ENCODE results near the gene ID2.

Gene ID2

GRCh38 chr2:8682719-8683667 is 1.1 kb downstream of the ID2 start:
- Histone ChIP-seq H3K79me1 (ENCODE audit: low read depth, low read length) (peaks cover 2% of the 10 kb centered on the region), H3K14ac (ENCODE audit: low read length) (no peak overlapping the region), H2AFZ (ENCODE audit: low read length) (no peak overlapping the region), H3K4me2 (ENCODE audit: insufficient read depth, low read length, poor library complexity, severe bottlenecking) (peak overlapping the region; percentile 41), H3K4me3 (ENCODE audit: low read length in 2 of 2) (peak overlapping the region; percentile 66 to 88), H3K36me3 (replicated peaks in 1 of 2; ENCODE audit: control insufficient read depth in 2 of 2, insufficient read depth in 2 of 2, low read length in 2 of 2) (no peaks in the 10 kb centered on the region), H3K9ac (ENCODE audit: low read depth, low read length, poor library complexity) (peak overlapping the region; percentile 75), H3K9me3 (replicated peaks in 1 of 2; ENCODE audit: control insufficient read depth in 2 of 2, insufficient read depth in 1 of 2, low read depth in 1 of 2, low read length in 2 of 2) (no peaks in the 10 kb centered on the region), H4K91ac (ENCODE audit: low read depth, low read length, poor library complexity) (no peak overlapping the region), H2BK5ac (ENCODE audit: low read length) (no peak overlapping the region), H2BK15ac (ENCODE audit: low read length) (no peak overlapping the region), H3K4ac (ENCODE audit: low read length) (no peak overlapping the region), H2AK5ac (ENCODE audit: low read depth, low read length) (no peak overlapping the region), H2BK120ac (ENCODE audit: low read depth, low read length) (no peak overlapping the region), H3K4me1 (ENCODE audit: control insufficient read depth in 2 of 2, insufficient read depth in 1 of 2, low read depth in 1 of 2, low read length in 2 of 2) (peaks cover 10 to 29% of the 10 kb centered on the region in 2 donors), H4K8ac (ENCODE audit: low read depth, low read length) (no peak overlapping the region), H3K27ac (replicated peaks; ENCODE audit: low read length) (peak overlapping the region; percentile 47), H3K27me3 (ENCODE audit: control insufficient read depth in 3 of 3, insufficient read depth in 3 of 3, low read depth in 1 of 3, low read length in 3 of 3) (no peaks in the 10 kb centered on the region), H2BK12ac (ENCODE audit: low read length) (no peak overlapping the region), H3K23ac (ENCODE audit: low read depth, low read length, poor library complexity) (no peak overlapping the region), H3K18ac (ENCODE audit: low read length) (no peak overlapping the region)
- WGBS, 2 donors (ENCODE audit: extremely low coverage in 2 of 2, insufficient read length in 2 of 2, insufficient replicate concordance in 1 of 2) = no CpG with 5 or more reads among the region's 30 CpGs
- peak; percentile 21 for DNase-seq (ENCODE audit: low spot score)

- no peak overlapping the region for H2BK15ac ChIP-seq (ENCODE audit: low read length)
- peaks cover 10 to 28% of the 10 kb centered on the region in 2 donors for H3K4me1 ChIP-seq (ENCODE audit: control insufficient read depth in 2 of 2, insufficient read depth in 1 of 2, low read depth in 1 of 2, low read length in 2 of 2)
- peak overlapping the region; percentile 46 to 84 for H3K4me3 ChIP-seq (ENCODE audit: low read length in 2 of 2)
- H3K27me3 ChIP-seq (ENCODE audit: control insufficient read depth in 3 of 3, insufficient read depth in 3 of 3, low read depth in 1 of 3, low read length in 3 of 3) = no peaks in the 10 kb centered on the region
- H3K23ac ChIP-seq (ENCODE audit: low read depth, low read length, poor library complexity) = no peak overlapping the region
- H2BK12ac ChIP-seq (ENCODE audit: low read length) = no peak overlapping the region
- H3K4me2 ChIP-seq (ENCODE audit: insufficient read depth, low read length, poor library complexity, severe bottlenecking) = peak overlapping the region; percentile 97
- H2BK120ac ChIP-seq (ENCODE audit: low read depth, low read length) = no peak overlapping the region
- H3K9ac ChIP-seq (ENCODE audit: low read depth, low read length, poor library complexity) = no peak overlapping the region
- H3K79me1 ChIP-seq (ENCODE audit: low read depth, low read length) = peaks cover 2% of the 10 kb centered on the region
- no peak overlapping the region for H4K91ac ChIP-seq (ENCODE audit: low read depth, low read length, poor library complexity)
- H3K36me3 ChIP-seq (replicated peaks in 1 of 2; ENCODE audit: control insufficient read depth in 2 of 2, insufficient read depth in 2 of 2, low read length in 2 of 2) = no peaks in the 10 kb centered on the region
- H2AFZ ChIP-seq (ENCODE audit: low read length) = no peak overlapping the region
- no peak overlapping the region for H4K8ac ChIP-seq (ENCODE audit: low read depth, low read length)
- no peak overlapping the region for H3K14ac ChIP-seq (ENCODE audit: low read length)
- no peak overlapping the region for H3K4ac ChIP-seq (ENCODE audit: low read length)
- H3K27ac ChIP-seq (replicated peaks; ENCODE audit: low read length) = peak overlapping the region; percentile 69
- no peaks in the 10 kb centered on the region for H3K9me3 ChIP-seq (replicated peaks in 1 of 2; ENCODE audit: control insufficient read depth in 2 of 2, insufficient read depth in 1 of 2, low read depth in 1 of 2, low read length in 2 of 2)
- peak; percentile 44 for DNase-seq (ENCODE audit: low spot score)
- H2AK5ac ChIP-seq (ENCODE audit: low read depth, low read length) = no peak overlapping the region
- no peak overlapping the region for H2BK5ac ChIP-seq (ENCODE audit: low read length)
- H3K18ac ChIP-seq (ENCODE audit: low read length) = no peak overlapping the region
- WGBS, 2 donors (ENCODE audit: extremely low coverage in 2 of 2, insufficient read length in 2 of 2, insufficient replicate concordance in 1 of 2) = no CpG with 5 or more reads among the region's 3 CpGs
These were observed 2.7 kb downstream of the ID2 start for GRCh38 chr2:8684540-8684877.

- no CpG with 5 or more reads among the region's 87 CpGs for whole genome bisulfite sequencing, 2 donors (ENCODE audit: extremely low coverage in 2 of 2, insufficient read length in 2 of 2, insufficient replicate concordance in 1 of 2)
- Histone ChIP-seq H2AK5ac (ENCODE audit: low read depth, low read length) (peak overlapping the region; percentile 92), H3K36me3 (replicated peaks in 1 of 2; ENCODE audit: control insufficient read depth in 2 of 2, insufficient read depth in 2 of 2, low read length in 2 of 2) (no peaks in the 10 kb centered on the region), H3K4me2 (ENCODE audit: insufficient read depth, low read length, poor library complexity, severe bottlenecking) (peak overlapping the region; percentile 97), H3K4me1 (ENCODE audit: control insufficient read depth in 2 of 2, insufficient read depth in 1 of 2, low read depth in 1 of 2, low read length in 2 of 2) (peaks cover 7 to 22% of the 10 kb centered on the region in 2 donors), H2BK12ac (ENCODE audit: low read length) (peak overlapping the region; percentile 58), H3K18ac (ENCODE audit: low read length) (peak overlapping the region; percentile 97), H4K8ac (ENCODE audit: low read depth, low read length) (no peak overlapping the region), H3K9me3 (replicated peaks in 1 of 2; ENCODE audit: control insufficient read depth in 2 of 2, insufficient read depth in 1 of 2, low read depth in 1 of 2, low read length in 2 of 2) (no peaks in the 10 kb centered on the region), H2BK15ac (ENCODE audit: low read length) (peak overlapping the region; percentile 32), H3K23ac (ENCODE audit: low read depth, low read length, poor library complexity) (peak overlapping the region; percentile 82), H2BK5ac (ENCODE audit: low read length) (peak overlapping the region; percentile 91), H3K27ac (replicated peaks; ENCODE audit: low read length) (peak overlapping the region; percentile 69), H3K27me3 (ENCODE audit: control insufficient read depth in 3 of 3, insufficient read depth in 3 of 3, low read depth in 1 of 3, low read length in 3 of 3) (no peaks in the 10 kb centered on the region), H2AFZ (ENCODE audit: low read length) (peak overlapping the region; percentile 79), H4K91ac (ENCODE audit: low read depth, low read length, poor library complexity) (no peak overlapping the region), H3K4me3 (ENCODE audit: low read length in 2 of 2) (peak overlapping the region; percentile 46 to 84), H3K14ac (ENCODE audit: low read length) (no peak overlapping the region), H3K4ac (ENCODE audit: low read length) (peak overlapping the region; percentile 48), H3K9ac (ENCODE audit: low read depth, low read length, poor library complexity) (peak overlapping the region; percentile 88), H3K79me1 (ENCODE audit: low read depth, low read length) (peaks cover 2% of the 10 kb centered on the region), H2BK120ac (ENCODE audit: low read depth, low read length) (peak overlapping the region; percentile 94)
- peak; percentile 47 for DNase-seq (ENCODE audit: low spot score)
These were observed 3.2 kb downstream of the ID2 start for GRCh38 chr2:8684878-8685696.
